HepG2 (cell line): Measurements from ENCODE around the gene ZNF507. TPM values are rescaled to one million over a fixed set of nuclear protein-coding genes. Genes with fewer than 3 reads are reported as not detected.

Source experiments
- AGO2 ChIP-seq: fragments of 200-400 bp; formaldehyde crosslinking; optimal IDR thresholded peaks from 2 replicates; pipeline ENCODE3; 2017; ENCODE audit warnings: mild to moderate bottlenecking, low read depth, low read length, moderate library complexity
- ATF7 ChIP-seq, 2 experiments: fragments of 450-650 bp in 1 of 2; sonication (generic) in 1 of 2; formaldehyde crosslinking in 1 of 2; IDR thresholded peaks; 2 replicates each; pipeline versions ENCODE4 v1.4.0 to v1.6.1; 2016 to 2020; ENCODE audit warnings: antibody characterized with exemption in 1 of 2, mild to moderate bottlenecking in 1 of 2, missing genetic modification reagents in 1 of 2
- EP300 ChIP-seq, 3 experiments: sonication (generic) in 1 of 3; formaldehyde crosslinking in 1 of 3; IDR thresholded peaks; 2 replicates each; pipeline versions ENCODE4 v1.5.1 to v1.6.1; 2011 to 2020; ENCODE audit warnings: low read depth in 2 of 3, low read length in 2 of 3, borderline replicate concordance in 1 of 3, improper control_type of control experiment in 1 of 3, mild to moderate bottlenecking in 1 of 3, missing genetic modification reagents in 1 of 3, moderate library complexity in 1 of 3
- ESRRA ChIP-seq: sonication (generic); formaldehyde crosslinking; IDR thresholded peaks from 2 replicates; pipeline ENCODE4 v1.5.1; 2020; ENCODE audit warnings: mild to moderate bottlenecking, low read depth, missing genetic modification reagents
- SETDB1 ChIP-seq: sonication (generic); formaldehyde crosslinking; IDR thresholded peaks from 2 replicates; pipeline ENCODE4 v1.5.1; 2020; ENCODE audit warnings: missing genetic modification reagents, mild to moderate bottlenecking, borderline replicate concordance
- ZEB1 ChIP-seq: IDR thresholded peaks from 2 replicates; pipeline ENCODE4 v1.6.1; 2012; ENCODE audit warnings: mild to moderate bottlenecking, low read depth, inconsistent platforms; ENCODE audit not compliant: insufficient replicate concordance
- ZFP36 ChIP-seq: fragments of 150-350 bp; IDR thresholded peaks from 2 replicates; pipeline ENCODE4 v1.6.1; 2018; ENCODE audit warnings: borderline replicate concordance, low read length, low read depth; ENCODE audit not compliant: partially characterized antibody
- ZNF354B ChIP-seq: sonication (generic); formaldehyde crosslinking; IDR thresholded peaks from 2 replicates; pipeline ENCODE4 v1.8.0; 2022; ENCODE audit warnings: mild to moderate bottlenecking, missing genetic modification reagents
- ZNF382 ChIP-seq: sonication (generic); formaldehyde crosslinking; IDR thresholded peaks from 2 replicates; pipeline ENCODE4 v1.5.0; 2020; ENCODE audit warnings: missing genetic modification reagents, mild to moderate bottlenecking, borderline replicate concordance
- ZNF451 ChIP-seq: sonication (generic); formaldehyde crosslinking; IDR thresholded peaks from 2 replicates; pipeline ENCODE4 v1.5.0; 2020; ENCODE audit warnings: mild to moderate bottlenecking, missing genetic modification reagents
- ZNF780A ChIP-seq: sonication (generic); formaldehyde crosslinking; IDR thresholded peaks from 2 replicates; pipeline ENCODE4 v1.8.0; 2022; ENCODE audit warnings: mild to moderate bottlenecking, missing genetic modification reagents, moderate library complexity
- polyA plus RNA-seq, 8 experiments: library from polyadenylated mRNA; depleted of rRNA in 3 of 8; stranded (reverse) in 7 of 8; unstranded in 1 of 8; fragments of >200 nt; fragmentation: Illumina TruSeq in 4 of 8; extraction: Trizol in 4 of 8; gene quantifications; 2 replicates each; pipeline versions ENCODE4 v1.2.1 to v1.2.3, GENCODE V29; 2011 to 2016; ENCODE audit warnings: low read depth in 4 of 8, missing spikeins in 1 of 8, mixed read lengths in 1 of 8; ENCODE audit not compliant: insufficient read depth in 1 of 8
- total RNA-seq, 5 experiments: library from RNA; depleted of rRNA; stranded (reverse); fragments of >200 nt; fragmentation: Illumina TruSeq; extraction: Trizol; gene quantifications; 2 replicates each; pipeline ENCODE4 v1.2.3, GENCODE V29; 2016; ENCODE audit warnings: low read depth in 1 of 5
- TF ChIP-seq, protein P1 (sequence below): sonication (generic); formaldehyde crosslinking; IDR thresholded peaks from 2 replicates; pipeline ENCODE4 v1.8.0; 2023; ENCODE audit warnings: mild to moderate bottlenecking, missing genetic modification reagents
- TF ChIP-seq, protein P2 (sequence below): sonication (generic); formaldehyde crosslinking; IDR thresholded peaks from 2 replicates; pipeline ENCODE4 v1.5.0; 2020; ENCODE audit warnings: missing genetic modification reagents, mild to moderate bottlenecking, borderline replicate concordance
- TF ChIP-seq, protein P3 (sequence below): sonication (generic); formaldehyde crosslinking; IDR thresholded peaks from 2 replicates; pipeline ENCODE4 v1.4.0; 2020; ENCODE audit warnings: mild to moderate bottlenecking, missing genetic modification reagents
- TF ChIP-seq, protein P4 (sequence below): sonication (generic); formaldehyde crosslinking; IDR thresholded peaks from 2 replicates; pipeline ENCODE4 v1.4.0; 2020; ENCODE audit warnings: mild to moderate bottlenecking, missing genetic modification reagents
- TF ChIP-seq, protein P5 (sequence below): sonication (generic); formaldehyde crosslinking; IDR thresholded peaks from 2 replicates; pipeline ENCODE4 v1.4.0; 2020; ENCODE audit warnings: missing genetic modification reagents, borderline replicate concordance
- TF ChIP-seq, protein P6 (sequence below): IDR thresholded peaks from 2 replicates; pipeline ENCODE4 v1.6.1; 2018; ENCODE audit warnings: missing genetic modification reagents

The ZNF507 gene
- total and polyA plus RNA-seq, 2 of the 13 experiments (the other 11 are each of a cell fraction or from before 2014, with no cell fraction given): 7.3 to 10.9 TPM

DNA sequence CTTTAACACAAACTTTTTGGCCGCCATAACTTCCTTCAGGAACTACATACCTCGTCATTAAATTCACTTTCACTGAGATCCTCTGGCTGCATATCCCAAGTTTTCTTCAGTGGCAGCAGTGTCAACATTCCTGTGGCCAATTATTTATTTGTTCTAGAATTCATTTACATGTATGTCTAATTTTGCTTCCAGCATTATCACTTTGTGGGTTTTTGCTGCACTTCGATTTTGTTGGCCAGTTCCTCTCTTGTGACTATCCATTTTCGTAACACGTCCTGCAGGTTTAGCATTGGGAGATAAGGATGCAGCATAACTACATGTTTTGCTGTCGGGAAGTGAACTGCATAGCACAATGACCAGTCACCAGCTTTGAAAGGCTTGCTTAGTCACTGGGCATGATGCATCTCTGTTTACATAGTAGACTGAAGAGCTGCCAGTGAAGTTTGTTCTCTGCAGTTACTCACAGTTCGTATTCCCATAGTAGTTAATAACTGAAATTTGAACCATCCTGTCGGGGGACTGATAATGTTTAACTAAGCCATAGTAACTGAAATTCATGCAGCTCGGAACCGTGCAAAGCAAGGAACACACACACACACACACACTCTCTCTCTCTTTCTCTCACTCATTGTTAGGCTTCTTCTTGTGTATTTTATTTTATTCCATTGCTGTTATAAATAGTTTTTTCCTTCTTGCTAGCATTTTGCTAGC is 28.3 kb downstream of the ZNF507 start (continued):
- peak; percentile 85 to 89 for TF ChIP-seq EP300 (IDR thresholded peaks at IDR 0.05; ENCODE audit: low read depth in 2 of 2, low read length in 2 of 2)
- TF ChIP-seq EP300 (CRISPR knock-in tag; IDR thresholded peaks at IDR 0.05; ENCODE audit: borderline replicate concordance): peak; percentile 80
- TF ChIP-seq ZNF382 (CRISPR knock-in tag): no peak
- peak; percentile 37 for TF ChIP-seq ATF7 (IDR thresholded peaks at IDR 0.05)
- no peak for TF ChIP-seq ATF7 (CRISPR knock-in tag; IDR thresholded peaks at IDR 0.05)
- TF ChIP-seq ZEB1: no peak
- TF ChIP-seq ZNF780A: peak; percentile 56; the same call in 1 of the 2 replicates
- TF ChIP-seq ZNF354B: no peak
- TF ChIP-seq, protein P1, sequence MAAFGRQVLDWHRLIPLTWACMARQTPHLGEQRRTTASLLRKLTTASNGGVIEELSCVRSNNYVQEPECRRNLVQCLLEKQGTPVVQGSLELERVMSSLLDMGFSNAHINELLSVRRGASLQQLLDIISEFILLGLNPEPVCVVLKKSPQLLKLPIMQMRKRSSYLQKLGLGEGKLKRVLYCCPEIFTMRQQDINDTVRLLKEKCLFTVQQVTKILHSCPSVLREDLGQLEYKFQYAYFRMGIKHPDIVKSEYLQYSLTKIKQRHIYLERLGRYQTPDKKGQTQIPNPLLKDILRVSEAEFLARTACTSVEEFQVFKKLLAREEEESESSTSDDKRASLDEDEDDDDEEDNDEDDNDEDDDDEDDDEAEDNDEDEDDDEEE: no peak
- TF ChIP-seq ESRRA (CRISPR knock-in tag): no peak
- TF ChIP-seq AGO2: no peak
- TF ChIP-seq, protein P2, sequence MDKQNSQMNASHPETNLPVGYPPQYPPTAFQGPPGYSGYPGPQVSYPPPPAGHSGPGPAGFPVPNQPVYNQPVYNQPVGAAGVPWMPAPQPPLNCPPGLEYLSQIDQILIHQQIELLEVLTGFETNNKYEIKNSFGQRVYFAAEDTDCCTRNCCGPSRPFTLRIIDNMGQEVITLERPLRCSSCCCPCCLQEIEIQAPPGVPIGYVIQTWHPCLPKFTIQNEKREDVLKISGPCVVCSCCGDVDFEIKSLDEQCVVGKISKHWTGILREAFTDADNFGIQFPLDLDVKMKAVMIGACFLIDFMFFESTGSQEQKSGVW: no peak
- TF ChIP-seq, protein P3, sequence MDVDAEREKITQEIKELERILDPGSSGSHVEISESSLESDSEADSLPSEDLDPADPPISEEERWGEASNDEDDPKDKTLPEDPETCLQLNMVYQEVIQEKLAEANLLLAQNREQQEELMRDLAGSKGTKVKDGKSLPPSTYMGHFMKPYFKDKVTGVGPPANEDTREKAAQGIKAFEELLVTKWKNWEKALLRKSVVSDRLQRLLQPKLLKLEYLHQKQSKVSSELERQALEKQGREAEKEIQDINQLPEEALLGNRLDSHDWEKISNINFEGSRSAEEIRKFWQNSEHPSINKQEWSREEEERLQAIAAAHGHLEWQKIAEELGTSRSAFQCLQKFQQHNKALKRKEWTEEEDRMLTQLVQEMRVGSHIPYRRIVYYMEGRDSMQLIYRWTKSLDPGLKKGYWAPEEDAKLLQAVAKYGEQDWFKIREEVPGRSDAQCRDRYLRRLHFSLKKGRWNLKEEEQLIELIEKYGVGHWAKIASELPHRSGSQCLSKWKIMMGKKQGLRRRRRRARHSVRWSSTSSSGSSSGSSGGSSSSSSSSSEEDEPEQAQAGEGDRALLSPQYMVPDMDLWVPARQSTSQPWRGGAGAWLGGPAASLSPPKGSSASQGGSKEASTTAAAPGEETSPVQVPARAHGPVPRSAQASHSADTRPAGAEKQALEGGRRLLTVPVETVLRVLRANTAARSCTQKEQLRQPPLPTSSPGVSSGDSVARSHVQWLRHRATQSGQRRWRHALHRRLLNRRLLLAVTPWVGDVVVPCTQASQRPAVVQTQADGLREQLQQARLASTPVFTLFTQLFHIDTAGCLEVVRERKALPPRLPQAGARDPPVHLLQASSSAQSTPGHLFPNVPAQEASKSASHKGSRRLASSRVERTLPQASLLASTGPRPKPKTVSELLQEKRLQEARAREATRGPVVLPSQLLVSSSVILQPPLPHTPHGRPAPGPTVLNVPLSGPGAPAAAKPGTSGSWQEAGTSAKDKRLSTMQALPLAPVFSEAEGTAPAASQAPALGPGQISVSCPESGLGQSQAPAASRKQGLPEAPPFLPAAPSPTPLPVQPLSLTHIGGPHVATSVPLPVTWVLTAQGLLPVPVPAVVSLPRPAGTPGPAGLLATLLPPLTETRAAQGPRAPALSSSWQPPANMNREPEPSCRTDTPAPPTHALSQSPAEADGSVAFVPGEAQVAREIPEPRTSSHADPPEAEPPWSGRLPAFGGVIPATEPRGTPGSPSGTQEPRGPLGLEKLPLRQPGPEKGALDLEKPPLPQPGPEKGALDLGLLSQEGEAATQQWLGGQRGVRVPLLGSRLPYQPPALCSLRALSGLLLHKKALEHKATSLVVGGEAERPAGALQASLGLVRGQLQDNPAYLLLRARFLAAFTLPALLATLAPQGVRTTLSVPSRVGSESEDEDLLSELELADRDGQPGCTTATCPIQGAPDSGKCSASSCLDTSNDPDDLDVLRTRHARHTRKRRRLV (CRISPR knock-in tag): no peak
- TF ChIP-seq, protein P4, sequence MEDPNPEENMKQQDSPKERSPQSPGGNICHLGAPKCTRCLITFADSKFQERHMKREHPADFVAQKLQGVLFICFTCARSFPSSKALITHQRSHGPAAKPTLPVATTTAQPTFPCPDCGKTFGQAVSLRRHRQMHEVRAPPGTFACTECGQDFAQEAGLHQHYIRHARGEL (CRISPR knock-in tag): no peak
- no peak for TF ChIP-seq ZNF451
- TF ChIP-seq ZFP36: no peak
- TF ChIP-seq SETDB1 (CRISPR knock-in tag): no peak
- TF ChIP-seq, protein P5, sequence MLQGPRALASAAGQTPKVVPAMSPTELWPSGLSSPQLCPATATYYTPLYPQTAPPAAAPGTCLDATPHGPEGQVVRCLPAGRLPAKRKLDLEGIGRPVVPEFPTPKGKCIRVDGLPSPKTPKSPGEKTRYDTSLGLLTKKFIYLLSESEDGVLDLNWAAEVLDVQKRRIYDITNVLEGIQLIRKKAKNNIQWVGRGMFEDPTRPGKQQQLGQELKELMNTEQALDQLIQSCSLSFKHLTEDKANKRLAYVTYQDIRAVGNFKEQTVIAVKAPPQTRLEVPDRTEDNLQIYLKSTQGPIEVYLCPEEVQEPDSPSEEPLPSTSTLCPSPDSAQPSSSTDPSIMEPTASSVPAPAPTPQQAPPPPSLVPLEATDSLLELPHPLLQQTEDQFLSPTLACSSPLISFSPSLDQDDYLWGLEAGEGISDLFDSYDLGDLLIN (CRISPR knock-in tag): no peak
- TF ChIP-seq, protein P6, sequence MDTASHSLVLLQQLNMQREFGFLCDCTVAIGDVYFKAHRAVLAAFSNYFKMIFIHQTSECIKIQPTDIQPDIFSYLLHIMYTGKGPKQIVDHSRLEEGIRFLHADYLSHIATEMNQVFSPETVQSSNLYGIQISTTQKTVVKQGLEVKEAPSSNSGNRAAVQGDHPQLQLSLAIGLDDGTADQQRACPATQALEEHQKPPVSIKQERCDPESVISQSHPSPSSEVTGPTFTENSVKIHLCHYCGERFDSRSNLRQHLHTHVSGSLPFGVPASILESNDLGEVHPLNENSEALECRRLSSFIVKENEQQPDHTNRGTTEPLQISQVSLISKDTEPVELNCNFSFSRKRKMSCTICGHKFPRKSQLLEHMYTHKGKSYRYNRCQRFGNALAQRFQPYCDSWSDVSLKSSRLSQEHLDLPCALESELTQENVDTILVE (CRISPR knock-in tag): peak; percentile 62
